ENCODE measurements around the gene KRTDAP.
A peak's percentile ranks its signal among the peaks of the same experiment; 100 is the strongest.

Gene KRTDAP

GRCh38 chr19:35442091-35442490, 48.2 kb downstream of the KRTDAP start:
- no peak overlapping the region for H3K27ac ChIP-seq
- H3K9ac ChIP-seq, result no peak overlapping the region
- H3K4me2 ChIP-seq, result peak overlapping the region; percentile 50
- H4K20me1 ChIP-seq, result no peaks in the 10 kb centered on the region
- no peaks in the 10 kb centered on the region for H3K9me3 ChIP-seq
- no peak overlapping the region for H3K4me3 ChIP-seq
- H3K27me3 ChIP-seq, result no peaks in the 10 kb centered on the region
- peaks cover 32% of the 10 kb centered on the region for H3K4me1 ChIP-seq
- no peaks in the 10 kb centered on the region for H3K36me3 ChIP-seq
- no peak for TF ChIP-seq Cebpa-rat (IDR thresholded peaks at IDR 0.05)

DNA sequence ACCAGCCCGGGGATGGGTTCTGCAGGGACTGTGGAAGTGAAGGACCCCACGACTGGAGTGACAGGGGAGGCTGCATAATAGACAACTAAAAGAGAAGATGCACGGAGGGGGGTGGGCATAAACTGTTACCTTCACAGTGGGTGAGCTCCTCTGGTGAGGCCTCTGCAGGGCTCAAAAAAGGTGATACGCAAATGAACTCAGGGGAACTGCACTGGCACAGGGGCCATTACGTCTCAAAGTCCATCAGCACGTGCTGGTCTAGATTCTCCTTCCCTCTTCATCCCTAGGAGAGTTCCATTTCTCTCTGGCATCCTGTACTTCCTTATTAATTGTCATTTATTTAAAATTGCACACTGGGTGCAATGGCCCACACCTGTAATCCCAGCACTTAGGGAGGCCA, 50.3 kb downstream of the KRTDAP start:
- Histone ChIP-seq H3K9me3 (no peaks in the 10 kb centered on the region), H3K4me3 (no peak overlapping the region), H3K4me2 (no peak overlapping the region), H3K4me1 (peaks cover 51% of the 10 kb centered on the region), H3K9ac (no peak overlapping the region), H4K20me1 (no peaks in the 10 kb centered on the region), H3K36me3 (no peaks in the 10 kb centered on the region), H3K27me3 (no peaks in the 10 kb centered on the region), H3K27ac (no peak overlapping the region)
- no peak for TF ChIP-seq Cebpa-rat (IDR thresholded peaks at IDR 0.05)

DNA sequence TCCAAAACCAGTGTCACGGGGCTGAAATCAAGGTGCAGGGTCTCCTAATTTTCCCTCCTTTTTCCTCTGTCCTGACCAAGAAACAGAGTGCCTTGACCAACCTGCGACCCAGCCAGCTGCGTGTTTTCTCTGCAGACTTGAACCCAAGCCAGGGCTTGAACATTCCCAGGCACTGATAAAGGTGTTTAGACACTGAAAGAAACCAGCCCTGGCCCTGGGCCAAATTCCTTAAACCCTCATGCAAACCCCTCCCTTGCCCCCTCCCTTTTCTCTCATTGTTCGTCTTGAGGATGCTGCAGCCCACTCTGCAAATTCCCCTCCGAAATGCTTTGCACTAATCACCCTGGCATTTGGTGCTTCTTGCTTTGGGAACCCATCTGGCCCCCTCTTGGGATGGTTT, 51.7 kb downstream of the KRTDAP start:
- peaks cover 51% of the 10 kb centered on the region for H3K4me1 ChIP-seq
- no peak overlapping the region for H3K27ac ChIP-seq
- no peaks in the 10 kb centered on the region for H3K36me3 ChIP-seq
- no peak overlapping the region for H3K4me2 ChIP-seq
- no peak overlapping the region for H3K9ac ChIP-seq
- no peaks in the 10 kb centered on the region for H3K27me3 ChIP-seq
- H3K9me3 ChIP-seq, result no peaks in the 10 kb centered on the region
- no peak for TF ChIP-seq Cebpa-rat (IDR thresholded peaks at IDR 0.05)
- no peaks in the 10 kb centered on the region for H4K20me1 ChIP-seq
- no peak overlapping the region for H3K4me3 ChIP-seq

GRCh38 chr19:35438096-35438495, 52.2 kb downstream of the KRTDAP start:
- no peak overlapping the region for H3K9ac ChIP-seq
- H3K36me3 ChIP-seq, result no peaks in the 10 kb centered on the region
- no peaks in the 10 kb centered on the region for H3K9me3 ChIP-seq
- H3K4me2 ChIP-seq, result no peak overlapping the region
- H3K4me3 ChIP-seq, result no peak overlapping the region
- no peak for TF ChIP-seq Cebpa-rat (IDR thresholded peaks at IDR 0.05)
- H3K4me1 ChIP-seq, result peaks cover 51% of the 10 kb centered on the region
- no peaks in the 10 kb centered on the region for H3K27me3 ChIP-seq
- no peaks in the 10 kb centered on the region for H4K20me1 ChIP-seq
- H3K27ac ChIP-seq, result no peak overlapping the region

DNA sequence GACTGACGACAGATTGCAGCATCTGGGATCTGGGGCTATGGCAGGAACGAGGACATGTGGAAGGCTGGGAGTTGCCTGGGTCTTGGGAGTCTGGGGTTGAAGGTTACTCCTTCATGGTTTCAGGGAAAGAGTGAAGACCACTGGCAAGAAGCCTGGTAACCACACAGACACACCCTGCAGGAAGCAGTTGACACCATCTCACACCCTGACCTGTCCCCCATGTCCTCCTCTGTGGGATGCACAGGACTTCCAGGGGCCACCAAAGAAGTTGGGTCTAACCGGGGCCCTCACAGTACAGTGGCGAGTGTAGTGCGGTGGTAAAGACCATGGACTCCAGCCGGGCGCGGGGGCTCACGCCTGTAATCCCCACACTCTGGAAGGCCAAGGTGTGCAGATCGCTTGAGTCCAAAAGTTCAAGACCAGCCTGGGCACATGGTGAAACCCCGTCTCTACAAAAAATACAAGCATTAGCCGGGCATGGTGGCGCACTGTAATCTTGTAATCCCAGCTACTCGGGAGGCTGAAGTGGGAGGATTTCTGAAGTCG, 52.8 kb downstream of the KRTDAP start:
- Histone ChIP-seq H4K20me1 (no peaks in the 10 kb centered on the region), H3K36me3 (no peaks in the 10 kb centered on the region), H3K9ac (no peak overlapping the region), H3K27ac (peak overlapping the region; percentile 41), H3K27me3 (no peaks in the 10 kb centered on the region), H3K4me1 (peaks cover 47% of the 10 kb centered on the region), H3K9me3 (no peaks in the 10 kb centered on the region), H3K4me3 (no peak overlapping the region), H3K4me2 (peak overlapping the region; percentile 73)
- no peak for TF ChIP-seq Cebpa-rat (IDR thresholded peaks at IDR 0.05)

Data from BLaER1 (cell line).